GM12801 (cell line): Measurements from ENCODE around the gene NEMP2.

Experiments used
- CTCF ChIP-seq: IDR thresholded peaks from one replicate; pipeline ENCODE4 v1.5.1; 2011; ENCODE audit warnings: control low read depth; ENCODE audit not compliant: insufficient read length; ENCODE audit errors: extremely low read depth

Gene NEMP2

DNA sequence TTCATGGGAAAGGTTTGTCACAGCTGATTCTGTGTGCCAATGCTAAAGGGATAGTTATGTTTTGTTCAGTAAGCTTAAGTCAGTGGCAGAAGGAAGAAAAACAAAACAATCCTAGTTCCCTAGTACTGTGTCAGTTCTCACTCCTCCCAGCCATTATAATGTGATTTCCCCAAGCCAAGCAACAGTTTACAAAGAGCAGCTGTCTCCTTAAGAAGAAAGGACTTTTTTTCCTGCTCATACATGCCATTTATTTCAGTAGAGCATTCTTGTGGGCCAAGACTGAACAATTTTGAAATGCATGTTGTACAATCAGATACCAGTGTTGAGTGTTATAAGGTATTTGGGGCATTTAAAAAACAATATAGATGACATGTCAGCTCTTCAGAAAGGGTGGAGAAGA is 52.1 kb downstream of the NEMP2 start:
- TF ChIP-seq CTCF = no peak

- TF ChIP-seq CTCF = no peak
Observed at GRCh38 chr2:190481339-190481738, 53.2 kb downstream of the NEMP2 start.

DNA sequence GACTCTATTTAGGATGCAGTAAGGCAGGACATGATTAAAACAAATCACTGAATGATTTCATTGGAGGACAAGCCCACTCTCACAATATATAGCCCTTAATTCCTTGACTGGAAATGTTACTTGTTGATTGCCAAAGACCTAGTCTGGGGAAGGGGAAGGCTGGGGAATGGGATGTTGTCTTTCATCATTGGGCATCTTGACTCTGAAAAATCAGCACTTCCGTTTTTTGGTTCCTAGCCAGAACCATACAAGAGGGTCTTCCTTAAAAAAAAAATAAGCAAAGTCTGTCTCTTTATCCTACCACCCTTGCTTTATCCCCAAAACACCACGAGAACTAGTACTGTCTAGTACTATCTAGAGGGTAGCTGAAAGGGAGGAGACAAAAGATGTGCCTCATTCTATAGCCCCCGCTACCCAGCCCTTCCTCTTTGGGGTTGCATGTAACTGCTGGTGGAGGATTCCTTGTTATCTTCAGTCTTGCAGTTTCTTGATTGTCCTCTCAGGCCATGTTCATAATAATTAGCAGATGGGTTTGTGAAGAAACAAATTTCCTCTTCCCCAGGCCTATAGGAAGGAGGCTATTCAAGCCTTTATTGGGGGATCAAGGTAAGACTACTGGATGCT is 55.8 kb downstream of the NEMP2 start:
- no peak for TF ChIP-seq CTCF

GRCh38 chr2:190477661-190478454 is 56.7 kb downstream of the NEMP2 start:
- TF ChIP-seq CTCF = no peak

GRCh38 chr2:190470256-190470826 is 64.2 kb downstream of the NEMP2 start:
- TF ChIP-seq CTCF = no peak

- no peak for TF ChIP-seq CTCF
Observed at GRCh38 chr2:190469771-190470170, 64.8 kb downstream of the NEMP2 start.

DNA sequence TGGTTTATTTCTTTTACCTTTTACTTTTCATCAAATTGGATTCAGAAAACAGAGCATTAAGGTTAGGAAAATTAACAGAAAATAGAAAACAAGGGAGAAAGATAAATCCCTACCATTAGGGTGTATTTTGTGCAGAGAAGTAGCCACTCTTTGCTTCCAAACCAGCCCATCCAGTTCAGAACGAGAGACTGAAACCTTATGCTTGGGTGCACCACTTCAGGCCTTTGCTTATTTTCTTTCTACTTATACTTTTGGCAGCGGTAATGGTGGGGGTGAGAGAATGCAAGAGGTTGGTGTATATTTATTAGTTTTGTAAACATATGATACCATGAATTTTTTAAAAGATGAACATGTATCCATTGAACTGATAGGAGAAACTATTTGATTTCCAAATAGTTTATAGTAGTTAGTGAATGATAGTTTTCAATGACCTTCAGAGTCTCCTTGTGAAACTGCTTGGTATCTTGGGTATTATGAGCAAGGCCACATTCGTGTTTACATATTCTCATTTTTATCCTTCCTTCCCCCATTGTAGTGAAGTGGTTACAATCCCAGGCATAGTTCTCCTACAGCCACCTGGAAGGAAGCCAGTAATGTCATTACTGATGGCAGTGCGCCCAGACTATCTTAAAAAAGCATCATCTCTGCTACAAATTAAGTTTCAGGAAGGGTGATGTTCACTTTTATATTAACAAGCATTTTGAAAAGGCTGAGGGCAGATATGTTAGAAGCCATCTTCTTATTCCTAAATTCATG is 65.5 kb downstream of the NEMP2 start:
- no peak for TF ChIP-seq CTCF
